ENCODE results near the gene KNSTRN.

- no peak for TF ChIP-seq EZH2 (IDR thresholded peaks at IDR 0.05)
- TF ChIP-seq POLR2AphosphoS5 (IDR thresholded peaks at IDR 0.05; ENCODE audit: borderline replicate concordance, low read depth, low read length), result peak; percentile 90
Measured at GRCh38 chr15:40382580-40383456, at the start of gene KNSTRN.

Data from SK-N-MC (cell line).